ENCODE data around the gene PCSK7. TPM values are rescaled to one million over a fixed set of nuclear protein-coding genes. Genes with fewer than 3 reads are reported as not detected.

The PCSK7 gene
- total RNA-seq, 6 donors from 2014 or later = 45.0 to 138 (median 63.8) TPM

GRCh38 chr11:117169736-117170135 lies 62.1 kb downstream of the PCSK7 start:
- Histone ChIP-seq H3K36me3 (peaks cover 6 to 73% (median 32%) of the 10 kb centered on the region in 4 donors), H3K4me3 (no peak overlapping the region), H3K27me3 (no peaks in the 10 kb centered on the region), H3K4me1 (peaks cover 9 to 15% (median 9%) of the 10 kb centered on the region in 4 donors), H3K9me3 (no peaks in the 10 kb centered on the region), H3K27ac (no peak overlapping the region)
- DNase-seq = no peak
- ATAC-seq (ENCODE audit: low FRiP score in 2 of 2) = no peak
- 93% methylated on average over 2 of the region's 2 CpGs for WGBS, 2 donors
- TF ChIP-seq POLR2A (IDR thresholded peaks at IDR 0.05) (no peak), POLR2AphosphoS5 (IDR thresholded peaks at IDR 0.05) (no peak), EP300 (IDR thresholded peaks at IDR 0.05) (no peak), CTCF (IDR thresholded peaks at IDR 0.05) (no peak)

DNA sequence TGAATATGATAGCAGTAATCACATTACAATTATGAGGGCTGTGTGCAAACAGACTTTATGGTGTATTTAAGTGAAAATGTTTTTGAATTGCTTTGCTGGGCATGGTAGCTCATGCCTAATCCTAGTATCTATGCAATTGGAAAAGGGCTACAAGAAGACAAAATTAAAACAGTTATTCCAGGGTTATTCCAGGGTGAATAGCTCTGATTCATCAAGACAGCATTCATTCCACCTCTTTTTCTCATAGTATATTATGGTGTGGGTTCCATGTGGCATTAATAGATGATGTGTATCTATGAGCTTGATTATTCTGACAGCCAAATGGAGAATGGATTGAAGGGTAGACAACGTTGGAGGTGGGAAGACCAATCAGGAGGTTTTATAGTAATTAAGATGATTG lies 65.4 kb downstream of the PCSK7 start:
- ATAC-seq (ENCODE audit: low FRiP score in 2 of 2) = no peak
- Histone ChIP-seq H3K4me1 (peaks cover 0 to 4% (median 0%) of the 10 kb centered on the region in 4 donors), H3K9me3 (no peaks in the 10 kb centered on the region), H3K4me3 (no peak overlapping the region), H3K27ac (no peak overlapping the region), H3K36me3 (peaks cover 24 to 100% (median 63%) of the 10 kb centered on the region in 4 donors), H3K27me3 (no peaks in the 10 kb centered on the region)
- 54 to 69% methylated on average over 1 of the region's 1 CpG for WGBS, 2 donors
- no peak for DNase-seq
- TF ChIP-seq POLR2A (IDR thresholded peaks at IDR 0.05) = no peak
- TF ChIP-seq POLR2AphosphoS5 (IDR thresholded peaks at IDR 0.05) = no peak
- no peak for TF ChIP-seq CTCF (IDR thresholded peaks at IDR 0.05)
- TF ChIP-seq EP300 (IDR thresholded peaks at IDR 0.05) = no peak

GRCh38 chr11:117160826-117161225 lies 71.0 kb downstream of the PCSK7 start:
- Histone ChIP-seq H3K9me3 (no peaks in the 10 kb centered on the region), H3K27me3 (no peaks in the 10 kb centered on the region), H3K4me3 (no peak overlapping the region), H3K27ac (peak overlapping the region in 2 of 4 donors; percentile 54 to 60), H3K36me3 (peaks cover 29 to 82% (median 41%) of the 10 kb centered on the region in 4 donors), H3K4me1 (peaks cover 16 to 24% (median 19%) of the 10 kb centered on the region in 4 donors)
- WGBS, 2 donors = 45 to 62% methylated on average over 2 of the region's 2 CpGs
- DNase-seq = no peak
- ATAC-seq (ENCODE audit: low FRiP score in 2 of 2) = no peak
- TF ChIP-seq POLR2A (IDR thresholded peaks at IDR 0.05) = no peak
- no peak for TF ChIP-seq CTCF (IDR thresholded peaks at IDR 0.05)
- TF ChIP-seq EP300 (IDR thresholded peaks at IDR 0.05) = no peak
- TF ChIP-seq POLR2AphosphoS5 (IDR thresholded peaks at IDR 0.05) = no peak

DNA sequence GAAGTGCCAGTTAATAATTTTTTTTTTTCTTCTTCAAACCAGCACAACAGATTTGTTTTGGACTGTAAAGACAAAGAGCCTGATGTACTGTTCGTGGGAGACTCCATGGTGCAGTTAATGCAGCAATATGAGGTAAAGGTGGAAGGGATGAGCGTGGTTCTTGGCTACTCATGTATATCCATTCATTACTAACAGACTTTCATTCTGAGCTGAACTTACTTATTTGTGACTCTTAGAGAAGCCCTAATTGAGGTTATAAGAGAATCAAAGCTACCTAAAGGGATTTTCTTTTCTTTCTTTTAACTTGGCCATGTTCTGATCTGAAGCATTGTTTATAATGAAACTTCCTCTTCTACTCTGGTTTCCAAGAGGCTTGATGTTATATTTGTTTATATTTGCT lies 72.0 kb downstream of the PCSK7 start:
- H3K36me3 ChIP-seq = peaks cover 24 to 80% (median 33%) of the 10 kb centered on the region in 4 donors
- 84 to 88% methylated on average over 2 of the region's 2 CpGs for WGBS, 2 donors

More for the DNA sequence above, 72.0 kb downstream of the PCSK7 start:
- no peaks in the 10 kb centered on the region for H3K9me3 ChIP-seq
- H3K4me3 ChIP-seq = no peak overlapping the region
- peaks cover 16 to 24% (median 20%) of the 10 kb centered on the region in 4 donors for H3K4me1 ChIP-seq
- peak overlapping the region in 3 of 4 donors; percentile 45 to 59 (median 52) for H3K27ac ChIP-seq
- DNase-seq (no peak), ATAC-seq (ENCODE audit: low FRiP score in 2 of 2) (no peak)
- H3K27me3 ChIP-seq = no peaks in the 10 kb centered on the region
- no peak for TF ChIP-seq POLR2A (IDR thresholded peaks at IDR 0.05)
- TF ChIP-seq EP300 (IDR thresholded peaks at IDR 0.05) = no peak
- TF ChIP-seq POLR2AphosphoS5 (IDR thresholded peaks at IDR 0.05) = no peak
- TF ChIP-seq CTCF (IDR thresholded peaks at IDR 0.05) = no peak
